ENCODE results near the gene DSCAML1.

The DSCAML1 gene

GRCh38 chr11:117631336-117632140 lies 165.5 kb downstream of the DSCAML1 start:
- no peak for DNase-seq

- DNase-seq = no peak
These were observed 167.0 kb downstream of the DSCAML1 start for GRCh38 chr11:117629891-117630538.

- DNase-seq = no peak
These were observed 167.9 kb downstream of the DSCAML1 start for GRCh38 chr11:117629146-117629545.

GRCh38 chr11:117627259-117627658 lies 169.8 kb downstream of the DSCAML1 start:
- no peak for DNase-seq

GRCh38 chr11:117626576-117626975 lies 170.4 kb downstream of the DSCAML1 start:
- no peak for DNase-seq

GRCh38 chr11:117625237-117625636 lies 171.8 kb downstream of the DSCAML1 start:
- DNase-seq = no peak

- DNase-seq = no peak
These were observed 173.2 kb downstream of the DSCAML1 start for GRCh38 chr11:117623831-117624271.

- peak; percentile 21 to 47 (median 34) for DNase-seq
These were observed 175.8 kb downstream of the DSCAML1 start for GRCh38 chr11:117621226-117621625.

GRCh38 chr11:117620659-117621058 lies 176.4 kb downstream of the DSCAML1 start:
- no peak for DNase-seq

- peak in 2 of 3 donors; percentile 7 to 21 for DNase-seq
These were observed 176.9 kb downstream of the DSCAML1 start for GRCh38 chr11:117620086-117620485.

GRCh38 chr11:117619661-117620060 lies 177.4 kb downstream of the DSCAML1 start:
- no peak for DNase-seq

GRCh38 chr11:117618982-117619355 lies 178.0 kb downstream of the DSCAML1 start:
- DNase-seq = no peak

- no peak for DNase-seq
These were observed 178.6 kb downstream of the DSCAML1 start for GRCh38 chr11:117618302-117618981.

GRCh38 chr11:117616979-117617378 lies 180.0 kb downstream of the DSCAML1 start:
- DNase-seq = no peak

- DNase-seq = no peak
These were observed 182.3 kb downstream of the DSCAML1 start for GRCh38 chr11:117614728-117615127.

GRCh38 chr11:117613521-117613920 lies 183.5 kb downstream of the DSCAML1 start:
- no peak for DNase-seq

GRCh38 chr11:117612177-117612576 lies 184.8 kb downstream of the DSCAML1 start:
- DNase-seq = no peak

- DNase-seq = no peak
These were observed 186.1 kb downstream of the DSCAML1 start for GRCh38 chr11:117610901-117611300.

- DNase-seq = peak; percentile 51 to 65 (median 56)
These were observed 187.0 kb downstream of the DSCAML1 start for GRCh38 chr11:117610045-117610444.

- DNase-seq = no peak
These were observed 189.6 kb downstream of the DSCAML1 start for GRCh38 chr11:117607449-117607848.

- peak; percentile 42 to 53 (median 49) for DNase-seq
These were observed 190.2 kb downstream of the DSCAML1 start for GRCh38 chr11:117606790-117607189.

GRCh38 chr11:117606211-117606610 lies 190.8 kb downstream of the DSCAML1 start:
- DNase-seq = no peak

- no peak for DNase-seq
These were observed 191.7 kb downstream of the DSCAML1 start for GRCh38 chr11:117605331-117605730.

All from suppressor macrophage treated with lipopolysaccharide for 1 hour (primary cell).